SK-N-SH (cell line): ENCODE measurements around the gene ZNF148. TPM values are rescaled to one million over a fixed set of nuclear protein-coding genes. Genes with fewer than 3 reads are reported as not detected.

ENCODE experiments used
- CTCF ChIA-PET: fragments of 300-600, 350-600 bp; formaldehyde crosslinking; extraction: SDS; loops from one replicate; lab custom pipeline; 2021; lab: Yijun Ruan, JAX
- POLR2A ChIA-PET: fragments of 350-600 bp; sonication (Branson Sonifier 250); formaldehyde crosslinking; extraction: SDS; loops from one replicate; lab custom pipeline; 2020; ENCODE audit warnings: antibody characterized with exemption, inconsistent platforms; lab: Yijun Ruan, JAX
- DNase-seq: peaks from one replicate; pipeline ENCODE4 v3.0.0; 2012
- H2AFZ ChIP-seq: fragments of 200-600 bp; sonication (generic); 2 replicates; pipeline ENCODE4 v1.8.1; 2016; ENCODE audit warnings: antibody characterized with exemption, mild to moderate bottlenecking, low read depth
- H3F3A ChIP-seq: fragments of 200-600 bp; sonication (generic); replicated peaks from 2 replicates; pipeline ENCODE3; 2016; ENCODE audit warnings: antibody characterized with exemption, mild to moderate bottlenecking; ENCODE audit not compliant: insufficient read depth
- H3K27ac ChIP-seq, 2 experiments: fragments of 200-500 bp in 1 of 2; fragments of 200-600 bp in 1 of 2; sonication (Bioruptor generic) in 1 of 2; sonication (generic), shearing (Covaris generic) in 1 of 2; 2 replicates each; pipeline versions ENCODE4 v1.5.1 to v1.6.1; 2014 to 2016; ENCODE audit warnings: low read depth in 2 of 2, inconsistent platforms in 1 of 2, low read length in 1 of 2, mild to moderate bottlenecking in 1 of 2, mixed read lengths in 1 of 2
- H3K27me3 ChIP-seq: fragments of 200-600 bp; sonication (generic), shearing (Covaris generic); 2 replicates; pipeline ENCODE4 v1.6.1; 2016; ENCODE audit warnings: mixed run types; ENCODE audit not compliant: insufficient read depth
- H3K36me3 ChIP-seq, 2 experiments: fragments of 200-500 bp in 1 of 2; fragments of 200-600 bp in 1 of 2; sonication (Bioruptor generic) in 1 of 2; sonication (generic) in 1 of 2; replicated peaks in 1 of 2; 2 replicates each; pipeline versions ENCODE3 to v1.5.1; 2014 to 2016; ENCODE audit warnings: low read length in 1 of 2, mild to moderate bottlenecking in 1 of 2; ENCODE audit not compliant: insufficient read depth in 2 of 2, control insufficient read depth in 1 of 2
- H3K4me1 ChIP-seq, 2 experiments: fragments of 200-500 bp in 1 of 2; fragments of 200-600 bp in 1 of 2; sonication (Bioruptor generic) in 1 of 2; sonication (generic), shearing (Covaris generic) in 1 of 2; 2 replicates each; pipeline versions ENCODE4 v1.5.1 to v1.6.1; 2014 to 2016; ENCODE audit warnings: low read depth in 1 of 2, low read length in 1 of 2, mixed run types in 1 of 2; ENCODE audit not compliant: insufficient read depth in 2 of 2, control insufficient read depth in 1 of 2
- H3K4me2 ChIP-seq: fragments of 200-600 bp; sonication (generic), shearing (Covaris generic); 2 replicates; pipeline ENCODE4 v1.6.1; 2017; ENCODE audit warnings: mixed run types
- H3K4me3 ChIP-seq, 2 experiments: fragments of 200-500 bp in 1 of 2; fragments of 200-600 bp in 1 of 2; sonication (Bioruptor generic) in 1 of 2; sonication (generic), shearing (Covaris generic) in 1 of 2; 2 replicates each; pipeline versions ENCODE4 v1.5.1 to v1.8.1; 2014 to 2016; ENCODE audit warnings: low read depth in 2 of 2, inconsistent platforms in 1 of 2, low read length in 1 of 2, mild to moderate bottlenecking in 1 of 2, mixed read lengths in 1 of 2, moderate library complexity in 1 of 2
- H3K79me2 ChIP-seq: fragments of 200-600 bp; sonication (generic); 2 replicates; pipeline ENCODE4 v1.8.1; 2017; ENCODE audit warnings: mild to moderate bottlenecking; ENCODE audit not compliant: insufficient read depth
- H3K9ac ChIP-seq: fragments of 200-600 bp; sonication (generic); 2 replicates; pipeline ENCODE4 v1.6.1; 2017; ENCODE audit warnings: mixed run types
- H3K9me2 ChIP-seq: fragments of 200-600 bp; sonication (generic); 2 replicates; pipeline ENCODE4 v1.6.1; 2017; ENCODE audit warnings: mixed run types
- H3K9me3 ChIP-seq: fragments of 200-600 bp; sonication (generic); 2 replicates; pipeline ENCODE4 v1.6.1; 2017; ENCODE audit warnings: mixed run types, mild to moderate bottlenecking, moderate library complexity
- H4K20me1 ChIP-seq: fragments of 200-600 bp; sonication (generic); 2 replicates; pipeline ENCODE4 v1.6.1; 2017; ENCODE audit warnings: mild to moderate bottlenecking, mixed run types; ENCODE audit not compliant: insufficient read depth
- ELF1 ChIP-seq: IDR thresholded peaks from 2 replicates; pipeline ENCODE4 v1.4.0; 2012
- EZH2phosphoT487 ChIP-seq: fragments of 200-600 bp; sonication (generic); IDR thresholded peaks from 2 replicates; pipeline ENCODE4 v1.6.1; 2017; ENCODE audit warnings: low read depth, mixed run types, mild to moderate bottlenecking, antibody characterized with exemption, moderate library complexity, borderline replicate concordance
- GATA2 ChIP-seq: sonication (generic); formaldehyde crosslinking; IDR thresholded peaks from 2 replicates; pipeline ENCODE4 v1.5.0; 2020; ENCODE audit warnings: mild to moderate bottlenecking, missing genetic modification reagents
- IRF3 ChIP-seq: fragments of 150-350 bp; IDR thresholded peaks from 2 replicates; pipeline ENCODE4 v1.6.1; 2016; ENCODE audit warnings: mild to moderate bottlenecking, low read depth, low read length
- JUND ChIP-seq: IDR thresholded peaks from 2 replicates; pipeline ENCODE4 v1.4.0; 2012
- MEF2A ChIP-seq: IDR thresholded peaks from 2 replicates; pipeline ENCODE4 v1.4.0; 2012; ENCODE audit warnings: low read depth, borderline replicate concordance
- MXI1 ChIP-seq: IDR thresholded peaks from 2 replicates; pipeline ENCODE4 v1.6.1; 2012; ENCODE audit warnings: mild to moderate bottlenecking, low read depth, low read length, improper control_type of control experiment
- NFIC ChIP-seq: IDR thresholded peaks from 2 replicates; pipeline ENCODE4 v1.4.0; 2012; ENCODE audit warnings: borderline replicate concordance
- NRF1 ChIP-seq: IDR thresholded peaks from 2 replicates; pipeline ENCODE4 v1.6.1; 2012; ENCODE audit warnings: low read depth, mild to moderate bottlenecking, low read length
- POLR2AphosphoS5 ChIP-seq: IDR thresholded peaks from 2 replicates; pipeline ENCODE4 v1.6.1; 2012; ENCODE audit warnings: low read depth, low read length
- REST ChIP-seq: IDR thresholded peaks from 2 replicates; pipeline ENCODE4 v1.6.1; 2012; ENCODE audit warnings: mild to moderate bottlenecking, low read depth, low read length, moderate library complexity
- SIN3A ChIP-seq: IDR thresholded peaks from 2 replicates; pipeline ENCODE4 v1.6.1; 2012; ENCODE audit warnings: low read depth, mild to moderate bottlenecking, low read length, moderate library complexity, borderline replicate concordance
- TEAD4 ChIP-seq: IDR thresholded peaks from 2 replicates; pipeline ENCODE4 v1.4.0; 2012; ENCODE audit warnings: mild to moderate bottlenecking, borderline replicate concordance; ENCODE audit not compliant: insufficient read depth
- USF1 ChIP-seq: IDR thresholded peaks from 2 replicates; pipeline ENCODE4 v1.4.0; 2012; ENCODE audit warnings: low read depth, borderline replicate concordance
- USF2 ChIP-seq: fragments of 150-350 bp; IDR thresholded peaks from 2 replicates; pipeline ENCODE4 v1.6.1; 2017; ENCODE audit warnings: antibody characterized with exemption, low read length, low read depth, borderline replicate concordance
- YY1 ChIP-seq: IDR thresholded peaks from 2 replicates; pipeline ENCODE4 v1.4.0; 2012; ENCODE audit warnings: low read depth, mild to moderate bottlenecking
- WGBS: methylation state at CpG from one replicate; pipeline ENCODE4 v1.1.6; 2017; ENCODE audit warnings: low lambda C conversion rate; 5-methylcytosine and 5-hydroxymethylcytosine counted together
- polyA plus RNA-seq, 3 experiments: library from polyadenylated mRNA; depleted of rRNA; stranded (reverse); fragments of >200 nt; gene quantifications; 2 replicates each; pipeline ENCODE4 v1.2.3, GENCODE V29; 2012

The ZNF148 gene
- polyA plus RNA-seq, 1 of the 3 experiments (the other 2 are of a cell fraction) = 5.1 TPM

GRCh38 chr3:125221831-125222230 is 153.3 kb downstream of the ZNF148 start:
- no peak overlapping the region for H3K9ac ChIP-seq
- no peak for TF ChIP-seq REST
- no peak for TF ChIP-seq USF2
- peaks cover 4% of the 10 kb centered on the region for H3F3A ChIP-seq
- peaks cover 4 to 6% of the 10 kb centered on the region in 2 experiments for H3K36me3 ChIP-seq
- no peaks in the 10 kb centered on the region for H3K9me2 ChIP-seq
- H4K20me1 ChIP-seq = no peaks in the 10 kb centered on the region
- H3K9me3 ChIP-seq = no peaks in the 10 kb centered on the region
- no peak overlapping the region for H2AFZ ChIP-seq
- no peak overlapping the region for H3K4me2 ChIP-seq
- no peaks in the 10 kb centered on the region for H3K4me1 ChIP-seq
- POLR2A ChIA-PET = no interaction called here
- H3K27me3 ChIP-seq = no peaks in the 10 kb centered on the region
- no peak overlapping the region for H3K27ac ChIP-seq
- no peaks in the 10 kb centered on the region for H3K79me2 ChIP-seq
- no peak for DNase-seq
- H3K4me3 ChIP-seq = no peak overlapping the region
- 95% methylated on average over 3 of the region's 3 CpGs for WGBS
- CTCF ChIA-PET = interaction anchor here (0.9 to 1.2 kb wide), 2 partner anchors 10 to 216 kb away, joined by 3 to 4 read pairs; no protein-coding TSS in a partner anchor

- Histone ChIP-seq H3K36me3 (peaks cover 0 to under 1% of the 10 kb centered on the region in 2 experiments), H3F3A (peaks cover 4% of the 10 kb centered on the region), H3K79me2 (no peaks in the 10 kb centered on the region), H3K4me2 (no peak overlapping the region), H3K27ac (no peak overlapping the region), H3K4me3 (no peak overlapping the region), H3K9ac (no peak overlapping the region), H3K4me1 (no peaks in the 10 kb centered on the region), H3K9me2 (no peaks in the 10 kb centered on the region), H4K20me1 (no peaks in the 10 kb centered on the region), H3K27me3 (no peaks in the 10 kb centered on the region), H3K9me3 (no peaks in the 10 kb centered on the region), H2AFZ (no peak overlapping the region)
- whole genome bisulfite sequencing = 90% methylated on average over 7 of the region's 7 CpGs
- TF ChIP-seq GATA2 (CRISPR knock-in tag) (no peak), EZH2phosphoT487 (no peak), SIN3A (no peak), JUND (no peak), NRF1 (no peak), POLR2AphosphoS5 (no peak), ELF1 (no peak), MEF2A (no peak), USF2 (no peak), YY1 (no peak), USF1 (no peak), TEAD4 (no peak), IRF3 (no peak), MXI1 (no peak), NFIC (no peak)
- ChIA-PET POLR2A (no interaction called here), CTCF (interaction anchor here (1.2 kb wide), 1 partner anchor 9 kb away, joined by 4 read pairs; no protein-coding TSS in a partner anchor)
- no peak for DNase-seq
These were observed 154.2 kb downstream of the ZNF148 start for GRCh38 chr3:125220727-125221429.
